ENCODE measurements around the gene IL17RA. TPM values are rescaled to one million over a fixed set of nuclear protein-coding genes. Genes with fewer than 3 reads are reported as not detected.

The IL17RA gene
- total RNA-seq, 1 donor from 2014 or later = 49.8 TPM

DNA sequence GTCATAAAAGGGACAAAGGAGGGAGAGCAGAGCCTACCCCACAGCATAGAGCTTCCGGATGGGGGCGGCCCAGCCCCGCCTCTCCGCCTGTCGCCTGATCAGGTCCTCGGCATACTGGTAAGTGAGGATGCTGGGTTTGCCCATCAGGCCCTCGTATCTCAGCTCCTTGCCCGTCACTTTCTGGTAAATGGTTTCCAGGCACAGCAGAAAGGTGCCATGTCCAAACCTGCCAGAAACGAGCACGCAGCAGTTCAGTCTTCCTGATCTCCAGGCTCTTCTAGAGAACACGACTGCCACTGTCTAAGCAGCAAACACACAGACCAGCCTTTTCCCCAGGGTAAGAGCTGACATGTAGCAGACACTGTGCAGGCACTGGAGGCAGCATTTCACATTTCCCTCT, 53.7 kb downstream of the IL17RA start:
- no peak for DNase-seq
- H3K4me3 ChIP-seq = no peak overlapping the region
- no peaks in the 10 kb centered on the region for H3K27me3 ChIP-seq
- no peak for ATAC-seq
- intact Hi-C loops (cut with DNase I) = no loop called here
- H3K4me1 ChIP-seq = no peaks in the 10 kb centered on the region
- no peak overlapping the region for H3K27ac ChIP-seq
- no peaks in the 10 kb centered on the region for H3K9me3 ChIP-seq
- peaks cover 62% of the 10 kb centered on the region for H3K36me3 ChIP-seq
- no peak for TF ChIP-seq CTCF (IDR thresholded peaks at IDR 0.05)

- Histone ChIP-seq H3K27ac (no peak overlapping the region), H3K27me3 (no peaks in the 10 kb centered on the region), H3K4me3 (no peak overlapping the region), H3K4me1 (no peaks in the 10 kb centered on the region), H3K9me3 (no peaks in the 10 kb centered on the region), H3K36me3 (peaks cover 75% of the 10 kb centered on the region)
- intact Hi-C loops (cut with DNase I) = no loop called here
- no peak for TF ChIP-seq CTCF (IDR thresholded peaks at IDR 0.05)
- DNase-seq = no peak
- ATAC-seq = no peak
These were observed 55.2 kb downstream of the IL17RA start for GRCh38 chr22:17140022-17140421.

DNA sequence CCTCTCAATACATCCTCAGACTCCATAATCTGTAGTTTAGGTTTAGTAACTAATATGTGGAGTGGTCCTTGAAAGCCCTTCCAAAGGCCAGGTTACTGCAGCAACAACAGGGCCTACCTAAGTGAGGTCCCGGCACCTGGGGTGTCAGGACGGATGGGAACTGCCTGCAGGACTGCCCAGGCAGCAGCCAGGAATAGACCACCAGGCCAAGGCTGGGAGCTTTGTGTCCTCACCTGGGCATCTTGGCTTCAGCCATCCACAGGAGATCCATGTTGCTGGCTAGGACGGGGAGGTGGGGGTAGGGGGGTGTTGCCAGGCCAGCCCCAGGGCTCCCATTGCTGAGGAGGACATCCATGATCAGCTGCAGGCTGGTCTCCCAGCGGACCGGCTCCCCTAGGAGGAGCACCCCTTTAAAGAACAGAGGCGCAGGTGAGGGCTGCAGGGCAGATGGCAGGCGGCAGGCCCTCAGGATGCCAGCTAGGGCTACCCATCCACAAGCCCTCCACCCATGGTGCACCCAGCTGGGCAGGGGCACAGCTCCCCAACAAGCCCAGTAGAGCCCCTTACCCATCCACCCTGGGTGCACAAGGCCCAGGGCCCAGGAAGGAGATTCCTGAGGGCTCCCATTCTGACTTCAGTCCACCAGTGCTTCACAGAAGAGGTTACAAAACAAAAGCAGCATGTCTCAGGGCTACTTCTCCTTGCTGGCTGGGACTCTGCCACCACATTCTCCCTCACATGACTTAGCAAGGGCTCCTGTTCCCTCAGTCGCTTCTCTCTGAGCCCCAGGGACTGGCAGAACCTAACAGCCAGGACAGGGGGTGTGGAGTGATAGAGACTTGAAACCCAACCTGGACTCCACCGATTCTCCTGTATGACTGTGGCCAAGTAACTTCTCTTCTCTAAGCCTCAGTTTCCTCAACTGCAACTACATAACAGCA, 56.3 kb downstream of the IL17RA start:
- Histone ChIP-seq H3K27me3 (no peaks in the 10 kb centered on the region), H3K4me3 (no peak overlapping the region), H3K9me3 (no peaks in the 10 kb centered on the region), H3K27ac (no peak overlapping the region), H3K4me1 (no peaks in the 10 kb centered on the region), H3K36me3 (peaks cover 77% of the 10 kb centered on the region)
- TF ChIP-seq CTCF (IDR thresholded peaks at IDR 0.05) = no peak
- intact Hi-C loops (cut with DNase I) = no loop called here
- ATAC-seq = peak; percentile 74
- DNase-seq = no peak

DNA sequence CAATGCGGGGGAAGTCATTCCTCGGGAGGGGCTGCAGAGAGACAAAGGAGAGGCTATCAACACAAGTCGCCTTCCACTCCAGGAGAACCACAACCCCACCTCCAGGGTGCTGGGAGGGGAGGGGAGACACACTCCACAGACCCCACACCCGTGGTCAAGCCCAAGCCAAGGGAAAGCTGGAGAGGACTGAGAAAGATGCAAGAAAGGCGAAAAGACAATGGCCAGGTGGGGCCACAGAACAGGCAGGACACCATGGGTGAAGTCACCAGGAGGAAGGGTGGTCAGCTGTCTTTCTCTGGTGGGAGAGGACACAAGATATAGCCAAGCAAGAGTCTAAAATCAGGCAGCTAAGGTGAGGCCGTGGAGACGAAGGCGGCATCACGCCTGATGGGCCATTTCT, 58.3 kb downstream of the IL17RA start:
- H3K36me3 ChIP-seq = peaks cover 66% of the 10 kb centered on the region
- DNase-seq = no peak
- no peak for TF ChIP-seq CTCF (IDR thresholded peaks at IDR 0.05)

GRCh38 chr22:17143826-17144225, 59.0 kb downstream of the IL17RA start:
- no peak overlapping the region for H3K27ac ChIP-seq
- no peaks in the 10 kb centered on the region for H3K27me3 ChIP-seq
- no peak for DNase-seq
- H3K36me3 ChIP-seq = peaks cover 59% of the 10 kb centered on the region
- intact Hi-C loops (cut with DNase I) = no loop called here
- no peak for ATAC-seq
- TF ChIP-seq CTCF (IDR thresholded peaks at IDR 0.05) = no peak
- H3K9me3 ChIP-seq = no peaks in the 10 kb centered on the region
- H3K4me3 ChIP-seq = no peak overlapping the region
- no peaks in the 10 kb centered on the region for H3K4me1 ChIP-seq

More for the DNA sequence above, 58.3 kb downstream of the IL17RA start:
- no peak for ATAC-seq
- Histone ChIP-seq H3K27ac (no peak overlapping the region), H3K4me3 (no peak overlapping the region), H3K27me3 (no peaks in the 10 kb centered on the region), H3K4me1 (no peaks in the 10 kb centered on the region), H3K9me3 (no peaks in the 10 kb centered on the region)
- intact Hi-C loops (cut with DNase I) = no loop called here
